Measurements from ENCODE around the gene C15orf61.

C15orf61 gene

DNA sequence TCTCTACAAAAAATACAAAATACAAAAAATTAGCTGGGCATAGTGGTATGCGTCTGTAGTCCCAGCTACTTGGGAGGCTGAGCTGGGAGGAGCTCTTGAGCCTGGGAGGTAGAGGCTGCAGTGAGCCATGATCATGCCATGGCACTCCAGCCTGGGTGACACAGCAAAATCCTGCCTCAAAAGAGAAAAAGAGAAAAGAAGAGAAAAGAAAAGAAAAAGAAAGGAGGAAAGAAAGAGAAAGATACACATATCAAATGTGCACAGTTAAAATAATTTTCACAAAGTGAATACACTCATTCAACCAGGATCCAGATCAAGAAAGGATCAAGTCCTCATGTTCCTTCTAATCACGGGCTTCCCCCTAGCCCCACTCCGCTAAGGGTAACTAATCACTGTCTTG lies 5.8 kb upstream of the C15orf61 start:
- DNase-seq, result no peak

DNA sequence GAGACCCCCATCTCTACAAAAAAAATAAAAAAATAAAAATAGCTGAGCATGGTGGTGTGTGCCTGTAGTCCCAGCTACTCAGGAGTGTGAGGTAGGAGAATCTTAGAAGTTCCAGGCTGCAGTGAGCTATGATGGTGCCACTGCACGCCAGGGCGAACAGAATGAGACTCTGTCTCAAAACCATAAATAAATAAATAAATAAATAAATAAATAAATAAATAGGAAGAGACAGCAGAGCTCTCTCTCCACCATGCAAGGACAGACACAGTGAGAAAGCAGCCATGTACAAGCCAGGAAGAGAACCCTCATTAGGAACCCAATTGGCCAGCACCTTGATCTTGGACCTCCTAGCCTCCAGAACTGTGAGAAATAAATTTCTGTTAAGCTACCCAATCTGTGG lies 5.4 kb upstream of the C15orf61 start:
- no peak for DNase-seq

DNA sequence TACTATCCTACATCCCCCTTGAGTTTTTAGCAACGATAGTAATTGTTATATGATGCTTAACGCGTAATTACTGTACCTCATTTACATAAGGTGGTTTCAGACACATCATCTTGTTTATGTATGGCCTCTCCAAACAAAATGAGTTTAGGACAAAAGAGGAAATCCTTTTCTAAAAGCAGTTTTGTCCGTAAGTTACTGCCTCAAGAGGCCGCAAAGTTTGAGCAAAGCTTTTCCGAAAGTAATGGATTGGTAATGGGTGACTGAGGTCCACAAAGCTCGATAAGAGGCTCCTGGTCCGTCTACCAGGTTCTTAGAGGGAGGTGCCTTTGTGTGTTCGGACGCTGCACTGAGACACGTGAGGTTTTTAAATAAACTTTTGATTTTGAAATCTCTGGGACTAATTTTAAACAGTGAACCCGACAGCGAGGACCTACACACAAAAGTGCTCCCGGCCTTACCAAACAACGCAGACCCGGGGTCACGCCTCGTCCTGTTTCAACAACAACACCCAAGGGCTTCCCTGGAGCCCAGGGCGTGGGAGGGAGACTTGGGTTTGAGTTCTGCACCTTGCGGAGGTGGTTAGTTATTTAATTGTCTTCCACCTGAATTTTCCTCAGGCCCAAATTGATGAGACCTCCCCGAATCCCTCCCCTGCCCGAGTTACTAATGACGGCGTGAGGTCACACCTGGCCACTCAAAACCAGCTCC lies 456 bp upstream of the C15orf61 start:
- DNase-seq, result no peak

DNA sequence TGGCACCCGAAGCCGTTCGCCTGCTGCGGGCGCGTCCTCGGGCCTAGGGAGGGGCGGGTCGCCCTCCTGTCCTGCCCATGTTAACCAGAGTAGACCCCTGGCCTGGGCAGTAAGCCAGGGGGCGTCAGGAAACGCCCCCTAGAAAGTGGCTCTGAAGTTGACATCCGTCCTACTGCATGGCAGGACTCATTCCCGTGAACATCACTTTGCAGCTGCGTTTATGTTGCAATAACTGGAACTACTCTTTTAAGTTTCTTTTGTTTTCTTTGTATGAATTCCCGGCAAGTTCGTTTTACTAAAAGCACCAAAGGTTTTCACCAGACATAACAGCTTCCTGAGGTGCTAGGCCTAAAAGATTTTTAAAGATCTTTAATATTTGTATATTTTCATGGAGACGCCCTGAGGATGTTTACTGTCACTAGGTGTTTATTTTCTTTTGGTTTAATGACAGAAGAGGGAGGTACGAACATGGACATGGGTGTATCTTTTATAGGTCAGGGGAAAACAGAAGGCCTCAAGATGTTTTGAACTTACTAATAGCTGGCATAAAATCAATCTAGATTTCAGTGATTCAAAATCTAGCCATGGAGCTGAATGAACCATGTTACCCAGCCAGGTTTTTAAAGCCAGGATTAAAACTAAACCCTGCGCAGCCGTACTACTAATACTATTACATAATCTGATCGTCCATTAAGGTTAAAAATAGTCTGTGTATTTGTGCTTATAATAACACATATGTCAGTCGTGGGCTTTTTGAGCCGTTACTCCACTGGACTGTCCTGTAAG lies 1.0 kb downstream of the C15orf61 start:
- DNase-seq, result no peak

DNA sequence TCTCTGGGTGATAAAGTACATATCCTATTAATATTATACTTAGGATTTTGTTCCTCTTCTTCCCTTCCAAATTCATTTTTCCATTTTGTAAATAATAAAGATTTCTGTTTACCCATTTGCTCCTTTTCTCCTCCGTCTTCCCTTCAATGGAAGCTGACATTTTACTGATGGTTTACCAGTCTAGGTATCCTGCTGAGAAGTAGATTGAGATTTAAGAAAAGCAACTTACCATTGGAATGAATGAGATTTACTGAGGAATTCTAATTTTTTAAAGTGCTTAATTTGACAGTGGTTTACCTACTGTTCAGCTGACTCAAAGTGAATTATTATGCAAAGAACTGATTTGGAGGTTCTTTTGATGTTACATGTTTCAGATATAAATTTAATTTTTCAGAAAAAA lies 2.4 kb downstream of the C15orf61 start:
- DNase-seq, result no peak

DNA sequence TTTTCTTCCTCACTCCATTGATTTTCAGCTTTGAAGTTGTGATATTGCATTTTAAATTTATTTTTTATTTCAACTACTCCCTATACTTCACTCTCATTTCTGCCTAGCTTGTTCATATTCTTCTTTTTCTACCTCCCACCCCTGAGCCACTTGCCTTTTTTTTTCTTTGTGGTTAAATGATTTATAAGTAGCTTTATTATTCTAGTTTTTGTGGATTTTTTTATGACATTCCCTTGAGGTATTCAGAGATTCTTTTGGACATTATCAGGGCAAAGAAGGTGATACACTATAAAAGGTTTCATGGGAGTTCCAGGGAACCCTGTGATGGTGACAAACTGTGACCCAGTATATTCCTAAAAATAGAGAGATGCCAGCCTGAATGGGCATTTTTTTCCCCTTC lies 3.3 kb downstream of the C15orf61 start:
- no peak for DNase-seq

DNA sequence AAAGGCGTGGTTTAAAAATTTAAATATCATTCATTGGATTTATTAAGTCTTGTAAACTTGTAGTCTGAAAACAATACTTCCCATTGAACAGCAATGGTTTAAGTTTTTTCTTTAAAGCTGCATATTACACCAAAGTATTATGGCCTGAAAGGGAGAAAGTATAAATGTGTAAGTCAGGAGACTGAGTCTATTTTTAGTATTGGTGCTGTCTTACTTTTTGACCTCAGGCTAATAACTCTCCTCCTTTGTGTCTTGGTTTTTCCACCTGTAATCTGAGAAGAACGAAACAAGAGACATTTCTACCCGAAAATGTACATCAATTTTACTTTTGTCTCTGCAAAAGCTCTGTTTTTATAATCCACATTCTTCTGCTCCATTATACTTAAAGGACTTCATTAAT lies 7.6 kb downstream of the C15orf61 start:
- no peak for DNase-seq

DNA sequence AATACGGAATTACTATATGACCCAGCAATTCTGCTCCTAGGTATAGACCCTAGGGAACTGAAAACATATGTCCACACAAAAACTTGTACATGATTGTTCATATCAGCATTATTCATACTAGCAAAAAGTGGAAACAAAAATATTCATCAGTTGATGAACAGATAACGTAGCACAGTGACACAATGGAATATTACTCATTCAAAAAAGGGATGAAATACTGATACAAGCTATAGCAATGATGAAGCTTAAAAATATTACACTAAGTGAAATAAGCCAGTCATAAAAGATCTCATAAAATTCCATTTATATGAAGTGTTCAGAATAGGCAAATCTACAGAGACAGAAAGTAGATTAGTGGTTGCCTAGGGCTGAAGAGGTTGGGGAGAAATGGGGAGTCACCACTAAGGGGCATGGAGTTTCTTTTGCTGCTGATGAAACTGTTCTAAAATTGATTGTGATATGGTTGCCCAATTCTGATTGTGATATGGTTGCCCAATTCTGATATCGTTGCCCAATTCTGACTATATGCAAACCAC lies 10.5 kb downstream of the C15orf61 start:
- no peak for DNase-seq

DNA sequence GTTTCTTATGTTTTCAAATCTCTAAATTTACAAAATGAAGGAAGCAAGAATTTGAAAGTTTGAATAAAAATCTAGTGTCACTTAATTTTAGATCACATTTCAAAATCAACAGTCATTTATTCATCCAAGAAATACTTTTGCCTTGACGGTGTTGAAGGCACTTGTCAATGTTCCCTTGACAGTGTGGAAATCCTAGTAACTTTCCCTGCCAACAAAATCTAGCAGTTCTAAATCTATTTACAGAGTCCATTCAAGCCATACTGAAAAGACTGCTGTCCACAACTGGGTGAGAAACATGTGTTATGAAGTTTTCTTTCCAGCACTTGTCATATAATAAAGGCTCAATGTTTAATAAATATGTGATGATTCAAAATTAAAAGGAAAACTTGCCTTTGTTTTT lies 12.9 kb downstream of the C15orf61 start:
- DNase-seq, result no peak

DNA sequence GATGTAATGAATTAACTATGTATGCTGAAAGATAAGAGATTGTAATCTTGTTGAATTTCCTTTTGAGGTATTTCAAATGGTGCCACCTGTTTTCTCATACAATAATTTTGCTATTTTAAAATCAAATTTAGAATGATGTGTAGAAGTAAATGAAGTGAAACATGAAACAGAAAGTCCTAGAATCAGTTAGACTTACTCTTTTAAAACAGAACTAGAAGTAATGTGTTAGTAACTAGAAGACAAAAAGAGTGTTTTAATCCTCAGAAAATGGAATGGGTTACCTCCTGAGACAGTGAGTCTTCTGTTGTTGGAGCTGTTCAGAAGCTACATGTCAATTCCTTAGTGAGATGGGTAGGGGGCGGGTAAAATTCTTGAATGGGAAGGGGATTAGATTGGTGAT lies 13.4 kb downstream of the C15orf61 start:
- no peak for DNase-seq

DNA sequence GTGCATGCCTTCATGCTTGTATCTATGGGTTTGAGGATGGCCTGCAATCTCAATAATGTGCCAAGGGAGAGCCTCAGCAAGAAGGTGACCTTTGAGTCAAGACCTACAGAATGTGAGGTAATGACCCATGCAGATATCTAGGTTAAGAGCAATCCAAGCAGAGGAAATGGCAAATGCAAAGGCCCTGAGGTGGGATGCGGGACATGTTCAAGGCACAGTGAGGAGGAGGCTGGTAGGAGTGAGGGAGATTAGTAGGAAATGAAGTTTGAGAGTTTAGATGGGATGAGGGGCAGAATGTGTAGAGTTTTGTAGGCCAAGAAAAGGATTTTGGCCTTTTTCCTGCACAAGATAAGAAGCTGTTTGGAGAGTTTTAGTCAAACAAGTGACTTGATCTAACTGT lies 16.8 kb downstream of the C15orf61 start:
- DNase-seq, result no peak

DNA sequence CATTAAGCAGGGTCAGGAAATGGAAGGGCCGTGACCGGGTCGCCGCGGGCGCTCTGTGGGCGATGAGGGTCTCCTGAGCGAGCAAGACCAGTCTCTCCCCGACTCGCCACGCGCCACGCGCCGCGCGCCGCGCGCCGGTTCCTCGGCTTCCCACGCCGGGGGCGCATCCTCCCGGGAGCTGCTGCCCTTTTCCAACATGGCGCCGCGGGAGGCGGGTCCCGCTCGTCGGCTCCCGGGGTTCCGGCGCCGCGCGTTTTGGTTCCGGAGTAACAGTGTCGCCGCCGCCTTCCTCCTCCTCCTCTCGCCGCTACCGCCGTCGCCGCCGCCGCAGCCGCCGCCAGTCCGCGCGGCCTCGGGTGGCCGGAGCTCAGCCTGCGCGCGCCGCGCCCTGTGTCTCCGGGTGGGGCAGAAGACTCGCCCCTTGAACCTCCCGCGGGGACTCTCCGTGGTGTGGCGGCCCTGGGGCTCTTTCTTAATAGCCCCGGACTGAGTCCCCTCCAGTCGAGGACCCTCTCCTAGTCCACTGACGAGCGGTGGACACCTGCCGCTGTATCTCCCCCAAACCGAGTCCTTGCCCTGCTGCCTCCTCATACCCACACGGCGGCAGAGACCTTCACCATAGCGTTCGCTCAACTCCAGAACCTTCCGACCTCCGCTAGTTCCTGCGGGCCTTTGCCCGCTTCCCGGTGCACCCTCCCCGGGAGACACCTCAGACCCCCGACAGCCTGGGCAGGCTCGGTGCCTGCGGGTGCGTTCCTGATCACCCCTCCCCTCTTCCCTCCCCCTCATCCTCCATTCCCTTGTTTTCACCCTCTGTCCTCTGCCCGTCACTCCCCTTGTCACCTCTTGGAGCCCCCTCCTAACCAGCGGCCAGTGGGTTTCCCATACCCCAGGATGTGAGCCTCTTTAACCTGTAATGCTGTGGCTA lies 21.8 kb downstream of the C15orf61 start, which contains the start of gene MAP2K5:
TSS of gene MAP2K5 (plus strand) at position 284 of the 928 bp plus-strand sequence. CDS start at position 917, 633 bp downstream.
- DNase-seq, result peak; percentile 8 to 19

DNA sequence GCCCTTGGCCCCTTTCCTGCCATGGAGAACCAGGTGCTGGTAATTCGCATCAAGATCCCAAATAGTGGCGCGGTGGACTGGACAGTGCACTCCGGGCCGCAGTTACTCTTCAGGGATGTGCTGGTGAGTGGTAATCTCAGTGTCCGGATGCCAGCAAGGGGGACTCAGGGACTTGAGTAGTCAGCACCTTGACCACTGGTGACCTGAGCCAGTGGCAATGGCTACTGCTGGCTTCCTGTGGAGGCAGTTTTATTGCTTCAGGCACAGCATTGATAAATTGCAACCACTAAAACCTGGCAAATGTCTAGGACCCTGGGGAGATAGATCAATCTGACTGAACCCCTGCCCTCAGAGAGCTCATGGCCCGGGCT lies 22.4 kb downstream of the C15orf61 start:
- no peak for DNase-seq

DNA sequence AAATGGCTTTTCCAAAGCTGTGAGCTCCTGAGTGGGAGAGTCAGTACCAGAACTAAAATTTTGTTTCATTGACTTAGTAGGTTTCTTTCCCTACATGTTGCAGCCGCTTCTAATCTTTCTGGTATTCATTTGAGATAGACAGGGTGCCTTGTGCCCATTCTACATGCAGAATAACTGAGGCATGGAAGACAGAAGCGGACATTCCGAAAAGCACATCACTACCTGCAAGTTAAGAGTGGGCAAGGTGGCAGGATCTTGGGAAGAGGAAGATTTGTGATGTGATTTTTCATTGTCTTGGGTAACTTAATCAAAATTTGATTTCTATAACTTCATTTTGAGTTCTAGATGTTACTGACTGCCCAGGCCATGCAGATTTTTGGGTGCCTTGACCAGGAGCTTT lies 23.5 kb downstream of the C15orf61 start:
- DNase-seq, result no peak

DNA sequence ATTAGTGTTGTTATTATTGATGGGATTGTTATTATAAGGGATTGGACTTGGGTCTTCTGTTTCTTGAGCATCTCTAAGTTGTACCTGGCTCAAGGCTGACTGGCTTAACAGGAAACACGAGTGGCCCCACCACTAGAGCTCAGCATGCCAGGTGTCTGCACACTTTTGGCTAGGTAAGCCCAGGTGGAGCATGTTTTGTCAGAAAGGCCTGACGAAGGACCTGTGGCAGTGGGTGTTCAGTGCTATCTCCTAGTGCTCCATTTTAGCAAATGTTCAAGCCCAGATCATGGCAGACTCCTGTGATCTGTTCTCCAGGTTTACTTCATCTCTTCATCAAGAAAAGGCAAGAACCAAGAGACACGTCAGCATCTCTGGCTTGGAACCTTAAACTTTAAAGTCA lies 24.9 kb downstream of the C15orf61 start:
- no peak for DNase-seq

DNA sequence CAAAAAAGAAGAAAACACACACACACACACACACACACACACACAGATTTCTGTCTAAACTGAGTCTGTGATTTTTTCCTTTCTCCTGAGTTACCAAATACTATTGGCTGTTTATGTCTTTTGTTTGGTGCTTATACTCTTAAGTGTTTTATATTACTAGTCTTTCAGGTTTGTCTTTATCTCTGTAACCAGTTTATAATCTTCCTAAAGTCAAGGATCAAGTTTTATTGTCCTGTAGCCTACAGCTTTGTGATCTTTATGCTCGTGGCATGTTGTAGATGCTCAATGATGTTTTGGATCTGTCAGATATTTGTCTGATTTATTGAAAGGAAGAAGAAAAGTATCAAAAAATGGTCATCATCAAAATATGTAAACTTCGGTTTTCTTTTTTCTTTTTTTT lies 26.1 kb downstream of the C15orf61 start:
- no peak for DNase-seq

DNA sequence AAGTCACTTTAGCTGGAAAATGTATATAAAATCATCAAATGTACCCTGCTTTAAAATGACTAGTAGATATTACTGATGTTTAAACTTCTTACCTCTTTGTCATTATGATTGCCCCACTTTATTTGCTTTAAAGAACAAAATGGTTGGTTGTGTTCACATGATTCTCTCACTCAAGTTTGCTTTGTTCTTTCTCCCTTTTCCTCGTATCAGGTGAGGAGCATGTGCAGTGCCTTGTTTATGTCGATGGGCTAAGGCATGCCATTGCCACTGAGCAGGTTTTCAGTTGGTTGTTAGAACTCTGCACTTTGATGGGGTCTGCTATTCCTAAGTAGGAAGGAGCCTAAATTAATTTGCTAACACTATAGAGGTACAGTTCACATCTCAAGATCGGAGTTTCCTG lies 26.9 kb downstream of the C15orf61 start:
- DNase-seq, result no peak

DNA sequence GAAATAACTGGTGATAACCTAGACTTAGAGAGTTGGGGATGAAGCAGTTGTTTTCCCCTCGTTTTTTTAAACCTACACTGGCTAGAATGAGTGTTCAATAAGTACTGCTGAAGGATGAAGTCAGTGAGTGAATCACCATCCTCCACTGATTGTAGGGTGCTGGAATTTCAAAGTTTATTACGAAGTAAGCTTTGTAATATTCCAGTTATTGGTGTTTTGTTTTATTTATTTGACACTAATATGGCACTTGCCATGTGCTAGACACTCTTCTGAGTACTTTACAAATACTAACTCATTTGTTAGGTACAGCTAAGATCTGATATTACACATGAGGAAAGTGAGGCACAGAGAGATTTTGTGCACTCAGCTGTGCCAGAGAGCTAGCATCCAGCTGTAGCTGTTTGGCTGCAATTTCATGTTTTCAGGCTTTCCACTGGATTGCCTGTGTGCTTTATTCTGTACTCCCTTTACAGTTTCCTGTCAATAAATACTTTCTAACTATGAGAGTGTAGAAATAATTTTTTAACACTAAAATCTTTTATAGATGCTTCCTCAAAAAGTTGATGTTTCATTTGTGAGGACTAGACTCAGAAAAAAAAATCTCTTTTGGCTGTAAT lies 27.4 kb downstream of the C15orf61 start:
- DNase-seq, result no peak

DNA sequence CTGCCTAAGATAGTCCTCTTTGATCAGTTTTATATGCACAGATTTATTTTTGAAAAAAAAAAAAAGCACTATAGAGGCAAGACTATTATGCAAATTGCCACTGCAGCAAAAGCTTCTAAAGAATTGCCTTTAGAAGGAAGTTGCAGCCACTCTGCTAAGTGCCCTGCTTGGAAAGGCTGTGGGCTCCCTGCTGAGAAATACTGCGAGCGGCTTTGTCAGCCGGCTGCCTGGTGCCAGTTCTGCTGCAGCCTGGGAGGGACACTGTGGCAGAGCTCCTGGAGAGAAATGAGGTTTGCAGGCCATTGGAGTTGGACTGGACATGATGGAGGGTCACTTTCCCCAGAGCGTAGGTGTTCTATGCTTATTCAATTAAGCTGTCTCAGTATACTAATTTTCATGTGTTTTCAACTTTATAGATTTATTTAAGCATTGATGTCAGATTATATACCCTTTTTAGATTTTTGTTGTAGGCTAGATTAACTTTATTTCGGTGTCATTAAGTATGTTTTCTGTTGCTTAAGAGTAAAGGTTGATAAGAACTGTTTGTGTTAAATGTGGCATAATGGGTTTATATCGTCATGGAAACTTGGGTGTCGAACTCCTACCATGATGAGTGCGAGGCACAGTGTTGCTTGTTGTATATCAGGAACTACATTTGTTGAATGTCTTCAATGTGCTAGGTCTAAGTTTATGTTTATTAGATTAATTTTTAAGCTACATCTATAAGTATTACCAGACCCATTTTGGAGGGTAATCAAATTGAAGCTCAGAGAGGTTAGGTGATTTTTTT lies 28.1 kb downstream of the C15orf61 start:
- peak; percentile 3 to 38 for DNase-seq

DNA sequence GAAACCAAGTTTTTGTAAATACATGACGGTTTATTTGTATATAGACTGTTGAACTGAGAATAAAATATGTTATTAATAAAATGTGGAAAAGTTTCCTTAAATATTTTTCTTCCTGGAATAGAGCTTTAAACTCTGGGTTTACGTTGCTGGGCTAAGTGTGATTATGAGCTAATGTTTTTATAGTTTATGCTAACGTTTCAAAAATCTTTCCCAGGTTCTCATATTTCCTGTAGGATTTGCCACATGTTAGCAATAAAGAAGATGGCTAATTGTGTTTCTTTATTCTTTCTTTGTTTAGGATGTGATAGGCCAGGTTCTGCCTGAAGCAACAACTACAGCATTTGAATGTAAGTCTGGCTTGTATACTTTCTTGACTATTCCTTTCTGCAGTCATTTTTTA lies 28.8 kb downstream of the C15orf61 start:
- no peak for DNase-seq

DNA sequence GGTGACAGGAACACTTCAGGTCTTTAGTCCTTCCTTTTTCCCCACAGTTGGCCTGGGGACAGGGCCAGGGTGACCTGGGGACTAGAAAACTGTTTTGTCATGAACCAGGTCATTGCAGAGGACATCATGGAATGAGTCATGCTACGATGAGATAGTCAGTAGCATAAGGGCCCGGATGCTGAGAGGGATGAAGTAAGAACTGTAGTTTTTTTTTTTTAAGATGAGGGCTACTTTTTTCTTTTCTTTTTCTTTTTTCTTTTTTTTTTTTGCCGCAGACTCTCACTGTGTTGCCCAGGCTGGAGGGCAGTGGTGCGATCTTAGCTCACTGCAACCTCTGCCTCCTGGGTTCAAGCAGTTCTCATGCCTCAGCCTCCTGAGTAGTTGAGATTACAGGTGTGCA lies 29.6 kb downstream of the C15orf61 start:
- DNase-seq, result no peak

DNA sequence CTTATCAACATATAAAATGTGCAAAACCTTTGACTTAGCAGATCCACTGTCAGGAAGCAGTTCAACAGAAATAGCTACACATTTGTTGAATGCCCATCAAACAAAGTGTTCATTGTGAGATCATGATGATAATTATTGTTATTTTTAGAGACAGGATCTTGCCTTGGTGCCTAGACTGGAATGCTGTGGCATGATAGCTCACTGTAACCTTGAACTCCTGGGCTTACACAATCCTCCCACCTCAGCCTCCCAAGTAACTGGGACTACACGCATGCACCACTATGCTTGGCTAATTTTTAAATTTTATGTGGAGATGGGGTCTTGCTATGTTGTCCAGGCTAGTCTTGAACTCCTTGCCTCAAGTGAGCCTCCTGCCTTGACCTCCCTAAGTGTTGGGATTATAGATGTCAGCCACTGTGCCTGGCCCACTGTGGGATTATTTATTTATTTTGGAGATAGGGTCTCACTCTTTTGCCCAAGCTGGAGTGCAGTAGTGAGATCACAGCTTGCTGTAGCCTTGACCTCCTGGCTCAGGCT lies 30.3 kb downstream of the C15orf61 start:
- DNase-seq, result no peak

Data from NCI-H187 (cell line).